ENCODE measurements around the gene DHRS7C. TPM values are rescaled to one million over a fixed set of nuclear protein-coding genes. Genes with fewer than 3 reads are reported as not detected.

The DHRS7C gene, protein sequence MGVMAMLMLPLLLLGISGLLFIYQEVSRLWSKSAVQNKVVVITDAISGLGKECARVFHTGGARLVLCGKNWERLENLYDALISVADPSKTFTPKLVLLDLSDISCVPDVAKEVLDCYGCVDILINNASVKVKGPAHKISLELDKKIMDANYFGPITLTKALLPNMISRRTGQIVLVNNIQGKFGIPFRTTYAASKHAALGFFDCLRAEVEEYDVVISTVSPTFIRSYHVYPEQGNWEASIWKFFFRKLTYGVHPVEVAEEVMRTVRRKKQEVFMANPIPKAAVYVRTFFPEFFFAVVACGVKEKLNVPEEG
- not detected for polyA plus RNA-seq (2013, experiment 1 of 4)
- not detected for polyA plus RNA-seq (2013, experiment 2 of 4)
- not detected for polyA plus RNA-seq (2013, experiment 3 of 4)
- polyA plus RNA-seq (2013, experiment 4 of 4), result not detected

DNA sequence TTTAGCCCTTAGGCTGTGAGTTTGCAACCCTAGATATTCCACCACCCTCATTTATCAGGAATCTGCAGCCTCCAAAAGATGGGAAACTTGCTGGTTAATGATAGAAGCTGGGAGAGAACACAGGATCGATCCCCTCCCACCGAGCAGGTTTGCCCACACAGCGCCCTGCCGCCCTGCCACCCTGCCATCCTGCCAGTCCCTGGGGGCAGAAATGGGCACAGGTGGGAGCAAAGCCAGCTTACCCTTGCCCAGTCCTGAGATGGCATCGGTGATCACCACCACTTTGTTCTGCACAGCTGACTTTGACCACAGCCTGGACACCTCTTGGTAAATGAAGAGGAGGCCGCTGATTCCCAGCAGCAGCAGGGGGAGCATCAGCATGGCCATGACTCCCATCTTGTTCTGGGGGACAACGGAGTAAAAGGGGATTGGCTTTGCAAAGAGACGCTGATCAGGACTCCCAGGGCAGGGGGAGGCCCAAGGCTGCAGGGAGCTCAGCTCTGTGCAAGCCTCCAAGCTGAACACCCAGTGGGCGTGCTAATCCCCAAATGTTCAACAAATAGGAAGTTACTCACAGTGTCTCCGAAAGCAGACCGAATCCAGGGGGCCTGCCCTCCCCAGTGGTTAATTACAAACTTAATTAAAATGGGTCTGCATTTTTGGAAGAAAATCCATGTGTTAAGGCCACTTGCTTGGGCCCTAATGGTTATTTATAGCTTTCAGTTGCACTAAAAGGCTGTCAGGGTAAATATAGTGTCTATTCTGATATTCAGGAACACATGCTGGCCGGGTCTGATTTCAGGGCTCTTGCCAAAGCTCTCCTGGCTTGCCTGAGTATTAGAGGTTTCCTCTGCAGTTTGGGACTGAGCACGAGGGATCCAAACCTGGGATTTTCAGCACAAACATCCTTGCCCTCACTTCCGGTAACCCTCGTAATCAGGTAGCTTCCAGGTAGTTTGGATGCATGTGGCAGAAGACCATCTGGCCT is at the start of gene DHRS7C:
DHRS7C (minus strand) TSS at position 704 of the 988 bp plus-strand sequence; CDS start at position 396, 308 bp downstream.
- Histone ChIP-seq H3K27ac (ENCODE audit: insufficient read depth, low read depth, low read length, poor library complexity, severe bottlenecking) (no peak within 1 kb of the TSS), H3K4me3 (ENCODE audit: insufficient read depth, low read depth, low read length) (no peak within 1 kb of the TSS), H3K27me3 (ENCODE audit: control insufficient read depth, insufficient read depth, low read length, poor library complexity, severe bottlenecking) (no peaks in the 10 kb centered on the region), H3K4me1 (ENCODE audit: control insufficient read depth, insufficient read depth, low read length) (no peaks in the 10 kb centered on the region), H3K36me3 (ENCODE audit: control insufficient read depth, insufficient read depth, low read length) (no peaks in the 10 kb centered on the region), H3K9me3 (ENCODE audit: control insufficient read depth, low read length) (no peaks in the 10 kb centered on the region)
- WGBS, 2 experiments, result 86 to 91% methylated on average over 15 of the region's 15 CpGs

DNA sequence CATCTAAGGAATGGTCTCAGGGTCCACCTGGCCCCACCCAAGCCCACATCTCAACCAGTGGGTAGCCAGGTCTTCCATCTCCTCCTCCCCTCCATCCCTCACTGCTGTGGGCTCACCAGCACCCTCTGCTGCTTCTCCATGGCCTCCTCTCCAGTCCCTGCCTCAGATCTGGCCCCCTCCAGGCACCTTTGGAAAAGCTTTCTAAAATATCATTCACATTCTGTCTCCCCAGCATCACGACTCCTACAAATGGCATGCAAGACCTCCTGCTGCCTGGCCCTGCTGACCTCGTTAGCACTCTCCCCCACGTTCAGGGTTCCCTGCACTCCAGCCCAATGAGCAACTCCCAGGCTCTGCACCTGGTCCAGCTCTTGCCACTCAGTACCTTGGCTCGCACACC is 48.0 kb upstream of the DHRS7C start:
- no peak overlapping the region for H3K4me3 ChIP-seq (ENCODE audit: insufficient read depth, low read depth, low read length)
- 48 to 56% methylated on average over 4 of the region's 4 CpGs for WGBS, 2 experiments
- H3K27me3 ChIP-seq (ENCODE audit: control insufficient read depth, insufficient read depth, low read length, poor library complexity, severe bottlenecking), result no peaks in the 10 kb centered on the region
- no peak overlapping the region for H3K27ac ChIP-seq (ENCODE audit: insufficient read depth, low read depth, low read length, poor library complexity, severe bottlenecking)
- no peaks in the 10 kb centered on the region for H3K4me1 ChIP-seq (ENCODE audit: control insufficient read depth, insufficient read depth, low read length)
- H3K9me3 ChIP-seq (ENCODE audit: control insufficient read depth, low read length), result no peaks in the 10 kb centered on the region
- no peaks in the 10 kb centered on the region for H3K36me3 ChIP-seq (ENCODE audit: control insufficient read depth, insufficient read depth, low read length)

DNA sequence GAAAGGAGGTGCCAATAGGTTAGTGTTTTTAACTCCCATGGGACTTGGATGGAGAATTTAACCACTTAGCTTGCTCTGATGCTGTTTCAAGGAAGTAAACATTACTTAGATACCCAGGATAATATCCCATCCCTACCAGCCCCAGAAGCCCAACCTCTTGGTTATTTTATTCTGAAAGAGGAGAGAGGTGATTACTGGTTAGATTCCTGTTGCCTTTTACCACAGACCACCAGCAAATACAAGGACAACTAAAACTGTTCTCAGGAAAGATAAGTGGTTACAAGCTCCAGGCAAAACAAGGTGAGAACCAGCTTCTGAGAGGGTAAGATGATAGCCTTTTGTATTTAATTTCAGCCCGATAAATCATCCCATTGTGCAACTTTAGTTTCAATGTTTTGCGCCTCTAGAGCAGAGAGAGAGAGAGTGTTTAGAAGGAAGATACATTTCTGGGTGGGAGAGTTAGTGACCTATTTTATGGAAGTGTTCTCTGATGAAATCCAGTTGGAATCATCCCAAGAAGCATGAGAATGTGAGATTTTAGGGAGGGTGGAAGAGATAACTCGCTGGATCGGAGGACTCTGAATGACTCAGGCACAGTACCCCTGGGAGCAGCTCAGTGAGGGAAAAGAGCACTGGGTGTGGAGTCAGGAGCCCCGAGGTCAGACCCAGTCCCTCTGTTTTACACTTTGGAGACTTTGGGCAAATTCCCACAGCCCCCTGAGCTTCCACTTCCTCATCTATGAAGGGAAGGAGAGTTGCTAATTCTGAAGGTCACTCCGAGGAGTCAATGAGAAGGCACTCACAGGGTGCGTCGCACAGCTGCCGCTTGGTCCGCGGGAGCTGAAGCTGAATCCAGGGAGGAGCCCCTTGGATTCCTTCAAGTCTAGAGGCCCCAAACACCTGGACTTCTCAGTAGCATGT is 46.4 kb upstream of the DHRS7C start:
- WGBS, 2 experiments, result 86 to 89% methylated on average over 11 of the region's 11 CpGs
- H3K4me3 ChIP-seq (ENCODE audit: insufficient read depth, low read depth, low read length), result no peak overlapping the region
- no peaks in the 10 kb centered on the region for H3K36me3 ChIP-seq (ENCODE audit: control insufficient read depth, insufficient read depth, low read length)
- no peaks in the 10 kb centered on the region for H3K4me1 ChIP-seq (ENCODE audit: control insufficient read depth, insufficient read depth, low read length)
- no peaks in the 10 kb centered on the region for H3K9me3 ChIP-seq (ENCODE audit: control insufficient read depth, low read length)
- H3K27me3 ChIP-seq (ENCODE audit: control insufficient read depth, insufficient read depth, low read length, poor library complexity, severe bottlenecking), result no peaks in the 10 kb centered on the region
- no peak overlapping the region for H3K27ac ChIP-seq (ENCODE audit: insufficient read depth, low read depth, low read length, poor library complexity, severe bottlenecking)

DNA sequence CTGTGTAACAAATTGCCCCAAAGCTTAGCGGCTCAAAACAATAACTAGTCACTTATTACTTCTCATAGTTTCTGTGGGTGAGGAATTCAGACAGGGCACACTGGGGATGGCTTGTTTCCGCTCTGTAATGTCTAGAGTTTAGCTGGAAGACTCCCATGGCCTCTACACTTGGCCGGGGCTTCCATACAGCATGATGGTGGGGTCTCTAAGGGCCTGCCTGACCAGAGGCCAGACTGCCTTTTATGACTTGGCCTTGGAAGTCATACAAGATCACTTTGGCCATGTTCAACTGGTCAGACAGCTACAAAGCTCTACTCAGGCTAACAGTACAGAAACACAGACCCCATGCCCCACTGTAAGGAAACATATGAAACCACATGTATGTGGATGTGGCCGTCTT is 42.5 kb upstream of the DHRS7C start:
- H3K36me3 ChIP-seq (ENCODE audit: control insufficient read depth, insufficient read depth, low read length), result no peaks in the 10 kb centered on the region
- no peaks in the 10 kb centered on the region for H3K9me3 ChIP-seq (ENCODE audit: control insufficient read depth, low read length)
- H3K4me1 ChIP-seq (ENCODE audit: control insufficient read depth, insufficient read depth, low read length), result no peaks in the 10 kb centered on the region
- WGBS, 2 experiments, result 91 to 96% methylated on average over 3 to 4 of the region's 4 CpGs
- no peak overlapping the region for H3K27ac ChIP-seq (ENCODE audit: insufficient read depth, low read depth, low read length, poor library complexity, severe bottlenecking)
- no peaks in the 10 kb centered on the region for H3K27me3 ChIP-seq (ENCODE audit: control insufficient read depth, insufficient read depth, low read length, poor library complexity, severe bottlenecking)
- H3K4me3 ChIP-seq (ENCODE audit: insufficient read depth, low read depth, low read length), result no peak overlapping the region

DNA sequence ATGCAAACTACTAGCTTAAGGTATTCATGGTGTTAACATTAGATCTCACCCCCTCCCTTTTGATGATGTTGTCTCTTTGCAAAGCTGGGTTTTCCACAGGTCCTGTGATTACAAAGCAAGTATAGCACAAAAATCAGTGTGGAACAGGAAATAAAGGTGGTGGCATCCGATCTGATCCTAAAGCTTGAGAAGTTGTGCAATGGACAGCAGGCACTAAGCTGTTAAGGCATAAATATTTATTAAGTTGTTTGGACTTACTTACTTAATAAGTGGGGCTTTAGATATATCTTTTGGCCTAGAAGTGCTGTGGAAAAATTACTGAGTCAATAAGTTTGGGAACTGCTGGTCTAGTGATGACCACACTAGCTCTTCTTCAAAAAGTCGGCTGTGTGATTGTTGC is 39.3 kb upstream of the DHRS7C start:
- H3K4me1 ChIP-seq (ENCODE audit: control insufficient read depth, insufficient read depth, low read length), result no peaks in the 10 kb centered on the region
- 89 to 94% methylated on average over 2 of the region's 2 CpGs for WGBS, 2 experiments
- H3K4me3 ChIP-seq (ENCODE audit: insufficient read depth, low read depth, low read length), result no peak overlapping the region
- no peaks in the 10 kb centered on the region for H3K36me3 ChIP-seq (ENCODE audit: control insufficient read depth, insufficient read depth, low read length)
- no peaks in the 10 kb centered on the region for H3K27me3 ChIP-seq (ENCODE audit: control insufficient read depth, insufficient read depth, low read length, poor library complexity, severe bottlenecking)
- no peak overlapping the region for H3K27ac ChIP-seq (ENCODE audit: insufficient read depth, low read depth, low read length, poor library complexity, severe bottlenecking)
- no peaks in the 10 kb centered on the region for H3K9me3 ChIP-seq (ENCODE audit: control insufficient read depth, low read length)

DNA sequence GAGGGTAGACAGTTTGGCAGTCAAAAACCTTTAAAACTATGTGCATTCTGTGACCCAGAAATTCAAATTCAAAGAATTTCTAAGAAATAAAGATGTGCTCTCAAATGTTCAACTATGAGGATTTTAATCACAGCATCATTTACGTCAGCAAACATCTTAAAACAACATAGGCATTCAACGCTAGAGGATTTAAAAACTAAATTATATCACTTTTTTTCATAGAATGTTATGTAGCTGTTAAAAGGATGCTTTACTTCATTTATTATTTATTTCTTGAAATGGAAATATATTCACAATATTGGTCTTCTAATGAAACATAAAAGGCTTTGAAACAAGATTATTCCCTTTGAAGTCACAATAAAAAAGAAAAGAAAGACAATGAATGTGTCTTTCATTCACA is 38.0 kb upstream of the DHRS7C start:
- Histone ChIP-seq H3K36me3 (ENCODE audit: control insufficient read depth, insufficient read depth, low read length) (no peaks in the 10 kb centered on the region), H3K4me1 (ENCODE audit: control insufficient read depth, insufficient read depth, low read length) (no peaks in the 10 kb centered on the region), H3K9me3 (ENCODE audit: control insufficient read depth, low read length) (no peaks in the 10 kb centered on the region), H3K4me3 (ENCODE audit: insufficient read depth, low read depth, low read length) (no peak overlapping the region), H3K27ac (ENCODE audit: insufficient read depth, low read depth, low read length, poor library complexity, severe bottlenecking) (no peak overlapping the region), H3K27me3 (ENCODE audit: control insufficient read depth, insufficient read depth, low read length, poor library complexity, severe bottlenecking) (no peaks in the 10 kb centered on the region)
- 100% methylated on average over 2 of the region's 2 CpGs; no CpG with 5 or more reads in 1 of the 2 experiments for WGBS, 2 experiments

DNA sequence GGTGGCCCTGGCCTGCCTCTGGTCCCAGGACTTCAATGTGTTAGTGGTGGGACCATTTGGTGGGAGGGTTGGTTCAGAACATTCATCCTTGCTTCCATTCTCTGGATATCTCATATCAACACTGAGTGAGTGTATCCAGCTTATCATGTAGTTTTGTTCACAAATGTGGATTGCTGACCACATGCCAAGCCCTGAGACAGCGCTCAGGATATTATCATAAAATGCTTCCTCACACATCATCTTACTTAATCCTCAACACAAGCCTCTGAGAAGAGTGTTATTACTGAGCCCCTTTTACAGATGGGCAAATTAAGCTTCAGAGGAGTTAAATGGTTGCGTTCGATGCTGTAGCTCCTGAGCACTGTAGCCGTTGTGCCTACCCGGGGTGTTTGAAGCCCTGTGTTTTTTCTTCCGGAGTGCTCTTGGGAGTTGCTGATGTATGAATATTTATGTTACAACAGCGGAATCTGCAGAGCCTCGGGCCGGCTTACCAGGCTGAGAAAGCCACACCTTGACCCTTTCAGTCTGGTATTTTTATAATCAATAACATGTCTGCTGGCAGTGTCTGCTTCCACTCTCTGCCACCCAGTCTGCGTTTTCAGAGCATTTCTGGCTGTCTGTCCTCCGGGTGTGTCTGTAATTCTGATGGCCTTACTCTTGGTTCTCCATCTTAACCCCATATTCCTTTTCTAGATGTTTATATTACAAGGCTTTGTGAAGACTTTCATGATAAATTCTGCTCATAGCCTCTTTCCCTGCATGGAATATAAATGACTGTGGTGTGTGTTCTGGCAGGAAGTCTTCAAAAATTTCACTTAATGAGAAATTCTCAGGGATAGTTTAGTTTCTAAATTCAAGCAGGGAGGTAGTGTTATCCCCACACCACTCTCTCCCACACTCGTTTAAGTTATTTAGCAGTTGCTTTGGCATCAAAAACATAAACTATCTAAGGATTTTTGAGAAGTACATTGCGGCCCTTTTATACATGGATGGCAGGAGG is 37.2 kb upstream of the DHRS7C start:
- H3K4me3 ChIP-seq (ENCODE audit: insufficient read depth, low read depth, low read length), result no peak overlapping the region
- no peaks in the 10 kb centered on the region for H3K4me1 ChIP-seq (ENCODE audit: control insufficient read depth, insufficient read depth, low read length)

DNA sequence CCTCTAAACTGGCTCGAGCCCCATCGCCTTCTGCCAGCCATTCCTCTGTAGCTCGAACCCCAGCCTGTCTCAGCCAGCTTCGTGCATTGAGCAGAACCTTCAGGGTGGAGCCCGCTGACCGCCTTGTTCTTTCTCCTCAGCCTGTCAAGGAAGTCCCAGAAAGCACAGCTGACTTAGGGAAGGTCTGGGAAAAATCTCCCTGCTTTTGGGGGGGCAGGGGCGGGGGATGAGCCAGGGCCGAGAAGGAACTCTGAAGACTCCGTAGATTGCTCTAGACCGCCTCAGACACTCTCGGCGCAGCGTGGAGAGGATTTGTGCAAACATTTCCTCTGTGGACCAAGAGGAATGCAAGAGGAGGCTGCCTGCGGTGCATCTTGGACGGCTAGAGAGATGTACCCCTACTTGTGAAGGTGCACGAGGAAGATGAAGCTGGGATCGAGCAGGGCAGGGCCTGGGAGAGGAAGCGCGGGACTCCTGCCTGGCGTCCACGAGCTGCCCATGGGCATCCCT is 34.3 kb upstream of the DHRS7C start, which contains the start of gene GLP2R:
GLP2R (plus strand) TSS at position 284 of the 510 bp plus-strand sequence; CDS start at position 424, 140 bp downstream.
- H3K27ac ChIP-seq (ENCODE audit: insufficient read depth, low read depth, low read length, poor library complexity, severe bottlenecking), result no peak within 1 kb of the TSS
- 85 to 86% methylated on average over 21 of the region's 21 CpGs for WGBS, 2 experiments
- no peaks in the 10 kb centered on the region for H3K9me3 ChIP-seq (ENCODE audit: control insufficient read depth, low read length)
- H3K4me3 ChIP-seq (ENCODE audit: insufficient read depth, low read depth, low read length), result no peak within 1 kb of the TSS
- H3K36me3 ChIP-seq (ENCODE audit: control insufficient read depth, insufficient read depth, low read length), result no peaks in the 10 kb centered on the region
- H3K27me3 ChIP-seq (ENCODE audit: control insufficient read depth, insufficient read depth, low read length, poor library complexity, severe bottlenecking), result no peaks in the 10 kb centered on the region
- no peaks in the 10 kb centered on the region for H3K4me1 ChIP-seq (ENCODE audit: control insufficient read depth, insufficient read depth, low read length)

More for the DNA sequence above, 37.2 kb upstream of the DHRS7C start:
- Histone ChIP-seq H3K9me3 (ENCODE audit: control insufficient read depth, low read length) (no peaks in the 10 kb centered on the region), H3K36me3 (ENCODE audit: control insufficient read depth, insufficient read depth, low read length) (no peaks in the 10 kb centered on the region), H3K27me3 (ENCODE audit: control insufficient read depth, insufficient read depth, low read length, poor library complexity, severe bottlenecking) (no peaks in the 10 kb centered on the region), H3K27ac (ENCODE audit: insufficient read depth, low read depth, low read length, poor library complexity, severe bottlenecking) (no peak overlapping the region)
- 95 to 96% methylated on average over 11 to 13 of the region's 13 CpGs for WGBS, 2 experiments
